ENCODE data around the gene POU6F2.

POU6F2 gene

GRCh38 chr7:39406467-39406866 lies 428.8 kb downstream of the POU6F2 start:
- Histone ChIP-seq H3K18ac (ENCODE audit: low read length) (no peak overlapping the region), H3K9ac (ENCODE audit: low read depth, low read length, poor library complexity) (no peak overlapping the region), H3K27ac (replicated peaks; ENCODE audit: low read length) (no peak overlapping the region), H3K4me2 (ENCODE audit: insufficient read depth, low read length, poor library complexity, severe bottlenecking) (no peak overlapping the region), H3K27me3 (ENCODE audit: control insufficient read depth in 3 of 3, insufficient read depth in 3 of 3, low read depth in 1 of 3, low read length in 3 of 3) (peaks cover 0 to 2% (median 0%) of the 10 kb centered on the region in 3 experiments), H3K4me1 (ENCODE audit: control insufficient read depth in 2 of 2, insufficient read depth in 1 of 2, low read depth in 1 of 2, low read length in 2 of 2) (no peaks in the 10 kb centered on the region), H3K36me3 (replicated peaks in 1 of 2; ENCODE audit: control insufficient read depth in 2 of 2, insufficient read depth in 2 of 2, low read length in 2 of 2) (no peaks in the 10 kb centered on the region), H4K8ac (ENCODE audit: low read depth, low read length) (no peak overlapping the region), H2BK12ac (ENCODE audit: low read length) (no peak overlapping the region), H2BK5ac (ENCODE audit: low read length) (no peak overlapping the region), H3K4me3 (ENCODE audit: low read length in 2 of 2) (no peak overlapping the region), H2AK5ac (ENCODE audit: low read depth, low read length) (no peak overlapping the region), H2BK15ac (ENCODE audit: low read length) (no peak overlapping the region), H3K14ac (ENCODE audit: low read length) (no peak overlapping the region), H4K91ac (ENCODE audit: low read depth, low read length, poor library complexity) (no peak overlapping the region), H3K9me3 (replicated peaks in 1 of 2; ENCODE audit: control insufficient read depth in 2 of 2, insufficient read depth in 1 of 2, low read depth in 1 of 2, low read length in 2 of 2) (no peaks in the 10 kb centered on the region), H2BK120ac (ENCODE audit: low read depth, low read length) (no peak overlapping the region), H3K4ac (ENCODE audit: low read length) (no peak overlapping the region), H3K79me1 (ENCODE audit: low read depth, low read length) (no peaks in the 10 kb centered on the region), H3K23ac (ENCODE audit: low read depth, low read length, poor library complexity) (no peak overlapping the region), H2AFZ (ENCODE audit: low read length) (no peak overlapping the region)
- no peak for DNase-seq (ENCODE audit: low spot score)
- no CpG with 5 or more reads among the region's 10 CpGs for WGBS, 2 donors (ENCODE audit: extremely low coverage in 2 of 2, insufficient read length in 2 of 2, insufficient replicate concordance in 1 of 2)

DNA sequence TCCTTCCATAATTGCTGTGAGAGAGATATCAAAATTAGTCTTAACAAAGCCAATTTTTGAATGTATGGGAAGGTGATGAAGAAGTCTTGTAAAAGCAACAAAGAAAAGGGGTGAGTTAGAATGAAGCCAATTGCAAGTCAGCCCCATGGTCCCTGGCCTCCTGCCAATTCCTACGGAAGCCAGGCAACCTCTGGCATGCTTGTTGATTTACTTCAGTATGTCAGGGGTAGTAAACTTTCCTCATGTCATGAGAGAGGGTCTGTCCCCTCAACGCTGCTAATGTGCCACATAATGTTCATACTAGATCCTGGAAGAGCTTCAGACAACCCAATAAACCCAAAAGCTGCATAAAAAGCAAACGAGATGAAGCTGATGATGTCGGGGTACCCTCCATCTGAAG lies 429.4 kb downstream of the POU6F2 start:
- Histone ChIP-seq H4K8ac (ENCODE audit: low read depth, low read length) (no peak overlapping the region), H3K4ac (ENCODE audit: low read length) (no peak overlapping the region), H3K4me1 (ENCODE audit: control insufficient read depth in 2 of 2, insufficient read depth in 1 of 2, low read depth in 1 of 2, low read length in 2 of 2) (no peaks in the 10 kb centered on the region), H3K79me1 (ENCODE audit: low read depth, low read length) (no peaks in the 10 kb centered on the region), H3K9ac (ENCODE audit: low read depth, low read length, poor library complexity) (no peak overlapping the region), H4K91ac (ENCODE audit: low read depth, low read length, poor library complexity) (no peak overlapping the region), H3K14ac (ENCODE audit: low read length) (no peak overlapping the region), H2BK120ac (ENCODE audit: low read depth, low read length) (no peak overlapping the region), H3K23ac (ENCODE audit: low read depth, low read length, poor library complexity) (no peak overlapping the region), H2AFZ (ENCODE audit: low read length) (no peak overlapping the region), H3K27ac (replicated peaks; ENCODE audit: low read length) (no peak overlapping the region), H2BK12ac (ENCODE audit: low read length) (no peak overlapping the region), H3K9me3 (replicated peaks in 1 of 2; ENCODE audit: control insufficient read depth in 2 of 2, insufficient read depth in 1 of 2, low read depth in 1 of 2, low read length in 2 of 2) (no peaks in the 10 kb centered on the region), H2BK5ac (ENCODE audit: low read length) (peak overlapping the region; percentile 8), H3K27me3 (ENCODE audit: control insufficient read depth in 3 of 3, insufficient read depth in 3 of 3, low read depth in 1 of 3, low read length in 3 of 3) (peaks cover 0 to 8% (median 0%) of the 10 kb centered on the region in 3 experiments), H2BK15ac (ENCODE audit: low read length) (no peak overlapping the region), H3K4me3 (ENCODE audit: low read length in 2 of 2) (no peak overlapping the region), H3K18ac (ENCODE audit: low read length) (no peak overlapping the region), H3K36me3 (replicated peaks in 1 of 2; ENCODE audit: control insufficient read depth in 2 of 2, insufficient read depth in 2 of 2, low read length in 2 of 2) (no peaks in the 10 kb centered on the region), H2AK5ac (ENCODE audit: low read depth, low read length) (no peak overlapping the region), H3K4me2 (ENCODE audit: insufficient read depth, low read length, poor library complexity, severe bottlenecking) (no peak overlapping the region)
- DNase-seq (ENCODE audit: low spot score): no peak
- no CpG with 5 or more reads among the region's 4 CpGs for WGBS, 2 donors (ENCODE audit: extremely low coverage in 2 of 2, insufficient read length in 2 of 2, insufficient replicate concordance in 1 of 2)

DNA sequence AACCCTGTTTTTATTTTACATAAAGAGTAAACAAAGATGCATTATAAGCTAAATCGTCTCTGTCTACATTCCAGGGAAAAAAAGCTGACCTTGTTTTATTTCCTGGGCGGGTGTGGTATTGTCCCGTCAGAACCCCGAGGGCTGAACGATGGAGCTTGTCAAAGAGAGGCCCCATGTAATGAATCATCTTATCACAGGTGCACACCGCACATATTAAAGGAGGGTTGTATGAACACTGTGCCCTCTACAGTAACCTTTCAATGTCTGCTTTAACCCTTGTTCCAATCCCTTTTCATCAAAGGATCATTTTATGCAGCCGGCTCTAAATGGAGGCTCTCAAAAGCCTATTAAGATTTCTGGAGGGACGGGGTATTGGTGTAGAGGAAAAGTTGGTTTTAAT lies 430.0 kb downstream of the POU6F2 start:
- H2BK5ac ChIP-seq (ENCODE audit: low read length): no peak overlapping the region
- peaks cover 0 to 8% (median 0%) of the 10 kb centered on the region in 3 experiments for H3K27me3 ChIP-seq (ENCODE audit: control insufficient read depth in 3 of 3, insufficient read depth in 3 of 3, low read depth in 1 of 3, low read length in 3 of 3)
- H2BK12ac ChIP-seq (ENCODE audit: low read length): no peak overlapping the region
- no peak overlapping the region for H2AK5ac ChIP-seq (ENCODE audit: low read depth, low read length)
- H3K4me2 ChIP-seq (ENCODE audit: insufficient read depth, low read length, poor library complexity, severe bottlenecking): no peak overlapping the region
- no peak overlapping the region for H3K23ac ChIP-seq (ENCODE audit: low read depth, low read length, poor library complexity)
- H4K8ac ChIP-seq (ENCODE audit: low read depth, low read length): no peak overlapping the region
- H3K27ac ChIP-seq (replicated peaks; ENCODE audit: low read length): no peak overlapping the region
- WGBS, 2 donors (ENCODE audit: extremely low coverage in 2 of 2, insufficient read length in 2 of 2, insufficient replicate concordance in 1 of 2): no CpG with 5 or more reads among the region's 8 CpGs
- no peak overlapping the region for H2BK120ac ChIP-seq (ENCODE audit: low read depth, low read length)
- no peaks in the 10 kb centered on the region for H3K36me3 ChIP-seq (replicated peaks in 1 of 2; ENCODE audit: control insufficient read depth in 2 of 2, insufficient read depth in 2 of 2, low read length in 2 of 2)
- no peak overlapping the region for H3K9ac ChIP-seq (ENCODE audit: low read depth, low read length, poor library complexity)
- no peaks in the 10 kb centered on the region for H3K79me1 ChIP-seq (ENCODE audit: low read depth, low read length)
- H3K4me1 ChIP-seq (ENCODE audit: control insufficient read depth in 2 of 2, insufficient read depth in 1 of 2, low read depth in 1 of 2, low read length in 2 of 2): no peaks in the 10 kb centered on the region
- H3K4ac ChIP-seq (ENCODE audit: low read length): no peak overlapping the region
- no peak overlapping the region for H3K14ac ChIP-seq (ENCODE audit: low read length)
- no peak overlapping the region for H2AFZ ChIP-seq (ENCODE audit: low read length)
- no peak overlapping the region for H3K18ac ChIP-seq (ENCODE audit: low read length)
- H3K4me3 ChIP-seq (ENCODE audit: low read length in 2 of 2): no peak overlapping the region
- no peak for DNase-seq (ENCODE audit: low spot score)
- no peaks in the 10 kb centered on the region for H3K9me3 ChIP-seq (replicated peaks in 1 of 2; ENCODE audit: control insufficient read depth in 2 of 2, insufficient read depth in 1 of 2, low read depth in 1 of 2, low read length in 2 of 2)
- H4K91ac ChIP-seq (ENCODE audit: low read depth, low read length, poor library complexity): no peak overlapping the region
- no peak overlapping the region for H2BK15ac ChIP-seq (ENCODE audit: low read length)

DNA sequence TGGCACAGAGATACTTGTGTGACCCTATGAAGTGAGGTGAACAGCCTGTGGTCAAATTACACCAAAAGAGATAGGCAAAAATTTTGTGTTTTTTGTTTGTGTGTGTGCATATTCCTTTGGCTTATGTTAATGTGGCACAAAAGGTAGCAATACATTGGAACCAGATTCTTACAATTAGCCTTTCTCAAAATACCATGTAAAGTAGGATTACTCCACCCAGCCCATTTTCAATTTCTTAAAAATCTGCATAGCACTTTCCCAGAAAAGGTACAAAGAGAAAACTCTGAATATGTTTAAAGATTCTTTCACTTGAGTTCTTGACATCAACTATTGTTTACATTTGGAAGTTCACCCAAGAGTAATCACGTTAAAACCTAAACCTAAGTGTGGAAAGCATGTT lies 431.2 kb downstream of the POU6F2 start:
- Histone ChIP-seq H2BK5ac (ENCODE audit: low read length) (no peak overlapping the region), H3K79me1 (ENCODE audit: low read depth, low read length) (no peaks in the 10 kb centered on the region), H3K9me3 (replicated peaks in 1 of 2; ENCODE audit: control insufficient read depth in 2 of 2, insufficient read depth in 1 of 2, low read depth in 1 of 2, low read length in 2 of 2) (no peaks in the 10 kb centered on the region), H3K27me3 (ENCODE audit: control insufficient read depth in 3 of 3, insufficient read depth in 3 of 3, low read depth in 1 of 3, low read length in 3 of 3) (peaks cover 0 to 8% (median 0%) of the 10 kb centered on the region in 3 experiments), H4K8ac (ENCODE audit: low read depth, low read length) (no peak overlapping the region), H2BK120ac (ENCODE audit: low read depth, low read length) (no peak overlapping the region), H3K18ac (ENCODE audit: low read length) (no peak overlapping the region), H2AK5ac (ENCODE audit: low read depth, low read length) (no peak overlapping the region), H3K14ac (ENCODE audit: low read length) (no peak overlapping the region), H2BK15ac (ENCODE audit: low read length) (no peak overlapping the region), H3K4ac (ENCODE audit: low read length) (no peak overlapping the region), H2AFZ (ENCODE audit: low read length) (no peak overlapping the region), H3K4me1 (ENCODE audit: control insufficient read depth in 2 of 2, insufficient read depth in 1 of 2, low read depth in 1 of 2, low read length in 2 of 2) (peaks cover 0 to 2% of the 10 kb centered on the region in 2 donors), H2BK12ac (ENCODE audit: low read length) (no peak overlapping the region), H3K4me2 (ENCODE audit: insufficient read depth, low read length, poor library complexity, severe bottlenecking) (no peak overlapping the region), H4K91ac (ENCODE audit: low read depth, low read length, poor library complexity) (no peak overlapping the region), H3K36me3 (replicated peaks in 1 of 2; ENCODE audit: control insufficient read depth in 2 of 2, insufficient read depth in 2 of 2, low read length in 2 of 2) (no peaks in the 10 kb centered on the region), H3K27ac (replicated peaks; ENCODE audit: low read length) (no peak overlapping the region), H3K9ac (ENCODE audit: low read depth, low read length, poor library complexity) (no peak overlapping the region), H3K4me3 (ENCODE audit: low read length in 2 of 2) (no peak overlapping the region), H3K23ac (ENCODE audit: low read depth, low read length, poor library complexity) (no peak overlapping the region)
- no CpG with 5 or more reads among the region's 1 CpG for WGBS, 2 donors (ENCODE audit: extremely low coverage in 2 of 2, insufficient read length in 2 of 2, insufficient replicate concordance in 1 of 2)
- DNase-seq (ENCODE audit: low spot score): no peak

Measured in neuronal stem cell (in vitro differentiated cells).